Activated CD8-positive, alpha-beta memory T cell treated with anti-CD3 and anti-CD28 coated beads, Interleukin-2, amount 50 U/mL, for 1 hour (primary cell): ENCODE results near the gene NFKB1.

ENCODE experiments used
- DNase-seq: peaks from one replicate; pipeline ENCODE4 v3.0.0-alpha.2; 2020; ENCODE audit errors: extremely low read depth

Gene NFKB1

GRCh38 chr4:102494603-102495002 is 6.6 kb upstream of the NFKB1 start:
- no peak for DNase-seq

- no peak for DNase-seq
These were observed 3.2 kb upstream of the NFKB1 start for GRCh38 chr4:102497986-102498385.

- DNase-seq, result no peak
These were observed 835 bp upstream of the NFKB1 start for GRCh38 chr4:102500352-102500695.

GRCh38 chr4:102501447-102501696 is 213 bp downstream of the NFKB1 start:
- no peak for DNase-seq

GRCh38 chr4:102502543-102502818 is 1.3 kb downstream of the NFKB1 start:
- no peak for DNase-seq

GRCh38 chr4:102503301-102503746 is 2.2 kb downstream of the NFKB1 start:
- DNase-seq, result no peak

- DNase-seq, result no peak
These were observed 3.0 kb downstream of the NFKB1 start for GRCh38 chr4:102503831-102504786.

GRCh38 chr4:102504941-102505340 is 3.8 kb downstream of the NFKB1 start:
- DNase-seq, result no peak

- no peak for DNase-seq
These were observed 4.5 kb downstream of the NFKB1 start for GRCh38 chr4:102505708-102506107.

GRCh38 chr4:102506523-102506922 is 5.4 kb downstream of the NFKB1 start:
- DNase-seq, result no peak

GRCh38 chr4:102511830-102512605 is 10.9 kb downstream of the NFKB1 start:
- DNase-seq, result no peak

- no peak for DNase-seq
These were observed 13.3 kb downstream of the NFKB1 start for GRCh38 chr4:102514298-102514964.

- DNase-seq, result no peak
These were observed 16.6 kb downstream of the NFKB1 start for GRCh38 chr4:102517753-102518152.

- DNase-seq, result no peak
These were observed 17.6 kb downstream of the NFKB1 start for GRCh38 chr4:102518703-102519131.

GRCh38 chr4:102519925-102520324 is 18.8 kb downstream of the NFKB1 start:
- DNase-seq, result no peak

GRCh38 chr4:102521570-102521969 is 20.4 kb downstream of the NFKB1 start:
- DNase-seq, result no peak

- DNase-seq, result no peak
These were observed 20.9 kb downstream of the NFKB1 start for GRCh38 chr4:102522031-102522440.

GRCh38 chr4:102524691-102525090 is 23.5 kb downstream of the NFKB1 start:
- no peak for DNase-seq

- DNase-seq, result no peak
These were observed 23.9 kb downstream of the NFKB1 start for GRCh38 chr4:102525097-102525496.

GRCh38 chr4:102525504-102525903 is 24.3 kb downstream of the NFKB1 start:
- DNase-seq, result no peak

GRCh38 chr4:102526532-102526931 is 25.4 kb downstream of the NFKB1 start:
- DNase-seq, result no peak

- DNase-seq, result no peak
These were observed 26.6 kb downstream of the NFKB1 start for GRCh38 chr4:102527695-102528283.
